Right lobe of liver (tissue), 6 donors: ENCODE data around the gene NCKAP5. TPM values are rescaled to one million over a fixed set of nuclear protein-coding genes. Genes with fewer than 3 reads are reported as not detected.

ENCODE experiments used
- ATAC-seq, 4 donors: fragments of 200-7000 bp; cut with Tn5 transposase; one replicate each; pipeline ENCODE4 v1.9.1; 2020; ENCODE audit warnings: mild to moderate bottlenecking in 4 of 4, moderate library complexity in 4 of 4
- DNase-seq, 3 donors: peaks; one replicate each; pipeline ENCODE4 v3.0.0-alpha.2; 2020
- H3K27ac ChIP-seq, 3 donors: fragments of 200-600 bp; one replicate each; pipeline ENCODE4 v1.8.0; 2022
- H3K27me3 ChIP-seq, 2 donors: fragments of 200-600 bp; one replicate each; pipeline ENCODE4 v1.8.0; 2022
- H3K36me3 ChIP-seq, 4 donors: fragments of 200-600 bp; sonication (generic) in 1 of 4; one replicate each; pipeline versions ENCODE4 v1.5.1 to v1.8.0; 2017 to 2022; ENCODE audit warnings: control low read depth in 1 of 4
- H3K4me1 ChIP-seq, 4 donors: fragments of 200-600 bp; sonication (generic) in 1 of 4; one replicate each; pipeline versions ENCODE4 v1.5.1 to v1.8.0; 2017 to 2022; ENCODE audit warnings: control low read depth in 1 of 4
- H3K4me3 ChIP-seq, 3 donors: fragments of 200-600 bp; one replicate each; pipeline ENCODE4 v1.8.0; 2022
- H3K9me3 ChIP-seq, 4 donors: fragments of 200-600 bp; sonication (generic) in 1 of 4; one replicate each; pipeline versions ENCODE4 v1.5.1 to v1.8.0; 2017 to 2022; ENCODE audit warnings: control low read depth in 1 of 4
- POLR2A ChIP-seq: fragments of 450-650 bp; IDR thresholded peaks from one replicate; pipeline ENCODE4 v1.6.1; 2017; ENCODE audit warnings: antibody characterized with exemption, mild to moderate bottlenecking
- WGBS: methylation state at CpG from one replicate; pipeline ENCODE4 v1.1.6; 2018; ENCODE audit warnings: low coverage, low lambda C conversion rate; ENCODE audit not compliant: insufficient coverage; ENCODE audit errors: missing lambda C conversion rate; 5-methylcytosine and 5-hydroxymethylcytosine counted together
- intact Hi-C, 2 donors: fragments of 100-400 bp; cut with DNase I; formaldehyde crosslinking; loops; one replicate each; pipeline versions ENCODE4 v1.11.2 to v1.14.1; 2022
- total RNA-seq, 6 experiments: library from RNA; depleted of rRNA in 2 of 6; stranded (reverse); fragments of >200 nt in 2 of 6; fragmentation: NEBNext Ultra II Directional in 3 of 6; extraction: Animal tissue kit (Norgen Biotek cat#: 25700) in 3 of 6; gene quantifications; one replicate each; pipeline versions ENCODE4 v1.1.0 to v1.2.4, GENCODE V29; 2016 to 2023
- TF ChIP-seq, protein P1 (sequence below), 4 donors: fragments of 200-600 bp in 3 of 4; fragments of 450-650 bp in 1 of 4; IDR thresholded peaks; one replicate each; pipeline versions ENCODE4 v1.5.1 to v1.8.0; 2016 to 2022; ENCODE audit warnings: antibody characterized with exemption in 4 of 4, mild to moderate bottlenecking in 2 of 4
- donor health status: DM: no; HTN: yes; CAD: no.
- donor health status: DM: no; HTN: no; CAD: no.
- donor health status: DM: no; HTN: no; CAD: no.
- donor health status: DM: no; HTN: yes; CAD: no.
- donor health status: DM: no; HTN: yes; CAD: no.

The NCKAP5 gene
- total RNA-seq, 6 experiments from 2014 or later: 3.6 to 11.7 (median 6.9) TPM

GRCh38 chr2:132725748-132726147 lies 842.5 kb downstream of the NCKAP5 start:
- H3K9me3 ChIP-seq: no peaks in the 10 kb centered on the region
- no peaks in the 10 kb centered on the region for H3K27me3 ChIP-seq
- 82% methylated on average over 9 of the region's 9 CpGs for WGBS
- H3K36me3 ChIP-seq: no peaks in the 10 kb centered on the region
- H3K27ac ChIP-seq: no peak overlapping the region
- intact Hi-C loops: no loop called here
- no peaks in the 10 kb centered on the region for H3K4me1 ChIP-seq
- DNase-seq: no peak
- no peak overlapping the region for H3K4me3 ChIP-seq
- ATAC-seq: no peak
- TF ChIP-seq POLR2A: no peak
- TF ChIP-seq, protein P1, sequence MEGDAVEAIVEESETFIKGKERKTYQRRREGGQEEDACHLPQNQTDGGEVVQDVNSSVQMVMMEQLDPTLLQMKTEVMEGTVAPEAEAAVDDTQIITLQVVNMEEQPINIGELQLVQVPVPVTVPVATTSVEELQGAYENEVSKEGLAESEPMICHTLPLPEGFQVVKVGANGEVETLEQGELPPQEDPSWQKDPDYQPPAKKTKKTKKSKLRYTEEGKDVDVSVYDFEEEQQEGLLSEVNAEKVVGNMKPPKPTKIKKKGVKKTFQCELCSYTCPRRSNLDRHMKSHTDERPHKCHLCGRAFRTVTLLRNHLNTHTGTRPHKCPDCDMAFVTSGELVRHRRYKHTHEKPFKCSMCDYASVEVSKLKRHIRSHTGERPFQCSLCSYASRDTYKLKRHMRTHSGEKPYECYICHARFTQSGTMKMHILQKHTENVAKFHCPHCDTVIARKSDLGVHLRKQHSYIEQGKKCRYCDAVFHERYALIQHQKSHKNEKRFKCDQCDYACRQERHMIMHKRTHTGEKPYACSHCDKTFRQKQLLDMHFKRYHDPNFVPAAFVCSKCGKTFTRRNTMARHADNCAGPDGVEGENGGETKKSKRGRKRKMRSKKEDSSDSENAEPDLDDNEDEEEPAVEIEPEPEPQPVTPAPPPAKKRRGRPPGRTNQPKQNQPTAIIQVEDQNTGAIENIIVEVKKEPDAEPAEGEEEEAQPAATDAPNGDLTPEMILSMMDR (IDR thresholded peaks at IDR 0.05): no peak

DNA sequence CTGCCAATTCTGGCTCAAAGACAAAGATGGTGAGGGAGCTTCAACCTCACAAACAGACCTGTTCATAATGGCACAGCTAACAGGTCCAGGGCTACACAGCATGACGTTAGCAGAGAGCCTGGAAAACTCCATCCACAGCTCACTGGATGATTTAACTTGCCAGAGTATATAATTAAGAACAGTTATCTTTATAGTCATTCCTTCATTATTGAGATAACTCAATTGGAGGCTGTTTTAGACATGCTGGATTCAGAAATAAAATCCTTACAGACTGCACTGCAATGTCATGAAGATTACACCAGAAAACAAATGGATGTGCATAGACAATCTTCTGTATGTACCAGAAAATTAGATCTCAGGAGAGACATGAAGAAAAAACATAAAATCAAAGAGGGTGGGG lies 843.1 kb downstream of the NCKAP5 start:
- H3K36me3 ChIP-seq: no peaks in the 10 kb centered on the region
- H3K27me3 ChIP-seq: no peaks in the 10 kb centered on the region
- ATAC-seq (no peak), DNase-seq (no peak)
- intact Hi-C loops: no loop called here
- no peaks in the 10 kb centered on the region for H3K4me1 ChIP-seq
- H3K27ac ChIP-seq: no peak overlapping the region
- H3K9me3 ChIP-seq: no peaks in the 10 kb centered on the region
- H3K4me3 ChIP-seq: no peak overlapping the region
- 100% methylated on average over 1 of the region's 1 CpG for WGBS
- TF ChIP-seq POLR2A: no peak
- TF ChIP-seq, protein P1 (IDR thresholded peaks at IDR 0.05): no peak

DNA sequence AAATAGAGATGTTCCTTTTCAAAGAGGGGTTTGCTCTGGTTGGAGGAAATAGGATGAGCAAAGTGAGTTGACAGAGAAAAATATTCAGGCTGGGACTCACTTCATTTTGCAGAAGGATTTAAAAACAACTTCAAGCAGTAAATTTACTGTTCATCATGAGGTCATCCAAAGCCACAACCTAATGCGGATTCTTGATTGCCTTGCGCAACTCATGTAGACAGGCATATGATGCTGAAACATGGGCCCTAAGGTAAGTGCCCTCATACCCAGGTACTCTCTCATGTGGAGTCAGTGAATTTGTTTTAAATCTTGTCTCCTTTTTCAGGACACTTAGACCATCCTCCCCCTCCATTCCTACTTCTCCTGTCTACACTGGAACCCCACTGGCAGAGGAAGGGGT lies 846.3 kb downstream of the NCKAP5 start:
- ATAC-seq: no peak
- no peak overlapping the region for H3K4me3 ChIP-seq
- H3K36me3 ChIP-seq: no peaks in the 10 kb centered on the region
- no peaks in the 10 kb centered on the region for H3K9me3 ChIP-seq
- no peak for DNase-seq
- WGBS: 100% methylated on average over 1 of the region's 2 CpGs
- no peak overlapping the region for H3K27ac ChIP-seq
- TF ChIP-seq POLR2A: no peak
- TF ChIP-seq, protein P1 (IDR thresholded peaks at IDR 0.05): no peak
- no peaks in the 10 kb centered on the region for H3K4me1 ChIP-seq
- intact Hi-C loops: no loop called here
- no peaks in the 10 kb centered on the region for H3K27me3 ChIP-seq

DNA sequence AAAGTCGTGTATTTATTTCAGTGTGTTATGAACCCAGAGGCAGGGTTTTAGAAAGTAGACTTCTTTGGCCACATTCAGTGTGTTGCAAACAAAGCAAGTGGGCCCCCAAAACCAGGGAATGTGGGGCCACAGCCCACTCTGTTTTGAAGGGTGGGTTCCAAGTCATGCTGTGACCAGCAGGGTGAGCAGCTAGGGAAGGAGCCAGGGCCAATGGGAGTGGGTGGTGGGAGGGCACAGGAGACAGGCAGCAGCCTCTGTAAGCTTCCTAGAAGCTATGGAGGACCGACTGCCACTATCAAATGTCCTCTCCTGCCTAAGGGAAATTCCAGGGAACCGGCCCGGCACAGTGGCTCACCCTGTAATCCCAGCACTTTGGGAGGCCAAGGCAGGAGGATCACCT lies 847.9 kb downstream of the NCKAP5 start:
- ATAC-seq: no peak
- no peak for DNase-seq
- no peaks in the 10 kb centered on the region for H3K27me3 ChIP-seq
- no peak for TF ChIP-seq POLR2A
- TF ChIP-seq, protein P1 (IDR thresholded peaks at IDR 0.05): no peak
- H3K36me3 ChIP-seq: no peaks in the 10 kb centered on the region
- intact Hi-C loops: no loop called here
- no peaks in the 10 kb centered on the region for H3K9me3 ChIP-seq
- no peak overlapping the region for H3K27ac ChIP-seq
- H3K4me1 ChIP-seq: no peaks in the 10 kb centered on the region
- 50% methylated on average over 1 of the region's 4 CpGs for WGBS
- H3K4me3 ChIP-seq: no peak overlapping the region

- Histone ChIP-seq H3K9me3 (no peaks in the 10 kb centered on the region), H3K27me3 (no peaks in the 10 kb centered on the region), H3K4me1 (no peaks in the 10 kb centered on the region), H3K27ac (no peak overlapping the region), H3K36me3 (no peaks in the 10 kb centered on the region), H3K4me3 (no peak overlapping the region)
- no peak for TF ChIP-seq POLR2A
- TF ChIP-seq, protein P1 (IDR thresholded peaks at IDR 0.05): no peak
- ATAC-seq: no peak
- DNase-seq: no peak
- intact Hi-C loops: no loop called here
- WGBS: 95% methylated on average over 5 of the region's 9 CpGs
Observed at GRCh38 chr2:132719480-132719879, 848.8 kb downstream of the NCKAP5 start.
